Choroid plexus epithelial cell (primary cell): ENCODE measurements around the gene CNBP.

ENCODE experiments used
- DNase-seq: peaks from one replicate; pipeline ENCODE4 v3.0.0-alpha.2; 2010; ENCODE audit warnings: low read depth
- H3K4me3 ChIP-seq: 2 replicates; pipeline ENCODE4 v1.5.1; 2011; ENCODE audit warnings: low read depth, mild to moderate bottlenecking, control low read depth, low read length, moderate library complexity
- CTCF ChIP-seq: conservative IDR thresholded peaks from 2 replicates; pipeline ENCODE4 v1.5.1; 2011; ENCODE audit warnings: low read depth, mild to moderate bottlenecking, control low read depth, inconsistent platforms, low read length, moderate library complexity

CNBP gene

GRCh38 chr3:129130291-129130813 lies 53.3 kb downstream of the CNBP start:
- no peak for DNase-seq
- TF ChIP-seq CTCF = no peak
- no peak overlapping the region for H3K4me3 ChIP-seq

- DNase-seq = no peak
- TF ChIP-seq CTCF = no peak
- no peak overlapping the region for H3K4me3 ChIP-seq
Observed at GRCh38 chr3:129128357-129129155, 55.1 kb downstream of the CNBP start.

GRCh38 chr3:129126726-129127280 lies 56.9 kb downstream of the CNBP start:
- H3K4me3 ChIP-seq = no peak overlapping the region
- no peak for TF ChIP-seq CTCF
- DNase-seq = no peak

GRCh38 chr3:129123314-129124060 lies 60.2 kb downstream of the CNBP start:
- DNase-seq = no peak
- TF ChIP-seq CTCF = no peak
- no peak overlapping the region for H3K4me3 ChIP-seq

GRCh38 chr3:129122412-129123011 lies 61.2 kb downstream of the CNBP start:
- TF ChIP-seq CTCF = no peak
- peak overlapping the region; percentile 87 for H3K4me3 ChIP-seq
- DNase-seq = peak; percentile 28

GRCh38 chr3:129121792-129122411 lies 61.8 kb downstream of the CNBP start, which contains the start of gene RAB43:
RAB43 (minus strand) TSS chr3:129121804; CDS start chr3:129121489, 315 bp downstream.
- peak within 1 kb of the TSS; percentile 87 for H3K4me3 ChIP-seq
- DNase-seq = peak; percentile 87
- TF ChIP-seq CTCF = no peak
